ENCODE measurements around the gene IL13. TPM values are rescaled to one million over a fixed set of nuclear protein-coding genes. Genes with fewer than 3 reads are reported as not detected.
"Not testable (repeated sequence)": the region's sequence is repeated elsewhere in the genome, so short reads cannot be mapped to it uniquely, and the experiment has no call there.

Gene IL13
- total RNA-seq, result not detected
- polyA plus RNA-seq, result not detected
- long read RNA-seq, donor 1, result 0 reads
- long read RNA-seq, donor 2, result 0 reads
- long read RNA-seq, donor 3, result 0 reads
- long read RNA-seq, donor 4, result 0 reads

DNA sequence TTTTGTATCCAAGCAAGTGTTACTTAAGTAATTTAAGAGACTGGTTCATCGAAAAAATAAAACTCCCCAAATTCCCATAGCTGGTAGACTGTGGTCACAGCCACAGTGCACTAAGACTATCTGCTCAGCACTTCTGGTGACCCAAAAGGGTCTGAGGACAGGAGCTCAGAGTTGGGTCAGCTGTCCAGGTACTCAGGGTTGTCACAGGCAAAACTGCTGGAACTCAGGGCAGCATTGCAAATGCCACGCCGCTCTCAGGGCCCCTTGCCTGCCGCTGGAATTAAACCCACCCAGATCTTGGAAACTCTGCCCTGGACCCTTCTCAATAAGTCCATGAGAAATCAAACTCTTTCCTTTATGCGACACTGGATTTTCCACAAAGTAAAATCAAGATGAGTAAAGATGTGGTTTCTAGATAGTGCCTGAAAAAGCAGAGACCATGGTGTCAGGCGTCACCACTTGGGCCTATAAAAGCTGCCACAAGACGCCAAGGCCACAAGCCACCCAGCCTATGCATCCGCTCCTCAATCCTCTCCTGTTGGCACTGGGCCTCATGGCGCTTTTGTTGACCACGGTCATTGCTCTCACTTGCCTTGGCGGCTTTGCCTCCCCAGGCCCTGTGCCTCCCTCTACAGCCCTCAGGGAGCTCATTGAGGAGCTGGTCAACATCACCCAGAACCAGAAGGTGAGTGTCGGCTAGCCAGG lies at the start of gene IL13:
Gene IL13, plus strand, starts transcription at position 498 of the 705 bp plus-strand sequence. Its CDS starts 14 bp downstream, at position 512.
- no peaks in the 10 kb centered on the region for H3K27me3 ChIP-seq (ENCODE audit: control insufficient read depth, insufficient read depth)
- no peaks in the 10 kb centered on the region for H3K9me3 ChIP-seq (ENCODE audit: control insufficient read depth, low read length)
- DNase-seq, result no peak
- no peak within 1 kb of the TSS for H3K4me3 ChIP-seq (ENCODE audit: low read length)
- intact Hi-C loops (cut with DNase I), result no loop called here
- ATAC-seq, result no peak
- WGBS, result 97% methylated on average over 12 of the region's 12 CpGs
- no peak within 1 kb of the TSS for H3K27ac ChIP-seq (ENCODE audit: low read length)
- no peaks in the 10 kb centered on the region for H3K4me1 ChIP-seq (ENCODE audit: control insufficient read depth, insufficient read depth, low read length)

DNA sequence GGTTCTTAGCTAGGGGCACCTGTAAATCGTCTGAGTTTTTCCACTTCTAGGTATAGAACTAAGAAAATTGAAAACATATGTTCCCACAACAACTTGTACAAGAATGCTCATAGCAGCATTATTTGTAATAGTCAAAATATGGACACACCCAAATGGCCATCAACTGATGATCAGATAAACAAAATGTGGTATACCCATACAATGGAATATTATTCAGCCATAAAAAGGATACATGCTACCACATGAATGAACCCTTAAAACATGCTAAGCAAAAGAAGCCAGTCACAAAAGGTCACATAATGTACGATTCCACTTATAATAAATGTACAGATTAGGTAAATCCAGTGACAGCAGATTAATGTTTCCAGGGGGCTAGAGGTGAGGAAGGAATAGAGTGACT lies 46.0 kb upstream of the IL13 start:
- intact Hi-C loops (cut with DNase I), result no loop called here
- Histone ChIP-seq H3K27me3 (ENCODE audit: control insufficient read depth, insufficient read depth) (no peaks in the 10 kb centered on the region), H3K4me3 (ENCODE audit: low read length) (no peak overlapping the region), H3K9me3 (ENCODE audit: control insufficient read depth, low read length) (no peaks in the 10 kb centered on the region), H3K27ac (ENCODE audit: low read length) (no peak overlapping the region), H3K4me1 (ENCODE audit: control insufficient read depth, insufficient read depth, low read length) (no peaks in the 10 kb centered on the region)
- ATAC-seq, result no peak
- no peak for DNase-seq
- 100% methylated on average over 2 of the region's 2 CpGs for WGBS

DNA sequence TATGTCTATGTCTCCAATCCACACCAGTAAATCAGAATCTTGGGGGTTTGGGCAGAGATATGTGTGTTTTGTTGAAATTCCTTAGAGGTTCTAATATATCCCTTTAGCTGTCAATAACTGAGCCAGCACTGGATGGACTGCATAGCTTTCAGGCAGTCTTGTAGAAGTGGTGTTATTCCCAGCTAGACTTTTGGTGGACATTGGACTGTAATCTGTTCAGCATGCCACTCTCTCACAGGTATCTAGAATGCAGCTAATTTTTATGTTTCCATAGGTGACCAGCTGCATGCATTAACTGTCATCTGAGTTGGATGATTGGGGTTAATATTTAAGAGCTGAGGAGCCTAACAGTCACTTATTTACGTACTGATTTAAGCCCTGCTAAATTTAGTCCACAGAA lies 45.1 kb upstream of the IL13 start:
- Histone ChIP-seq H3K9me3 (ENCODE audit: control insufficient read depth, low read length) (no peaks in the 10 kb centered on the region), H3K27ac (ENCODE audit: low read length) (no peak overlapping the region), H3K4me1 (ENCODE audit: control insufficient read depth, insufficient read depth, low read length) (no peaks in the 10 kb centered on the region), H3K27me3 (ENCODE audit: control insufficient read depth, insufficient read depth) (no peaks in the 10 kb centered on the region), H3K4me3 (ENCODE audit: low read length) (no peak overlapping the region)
- intact Hi-C loops (cut with DNase I), result no loop called here
- WGBS, result 85% methylated on average over 1 of the region's 1 CpG
- ATAC-seq, result no peak
- DNase-seq, result no peak

DNA sequence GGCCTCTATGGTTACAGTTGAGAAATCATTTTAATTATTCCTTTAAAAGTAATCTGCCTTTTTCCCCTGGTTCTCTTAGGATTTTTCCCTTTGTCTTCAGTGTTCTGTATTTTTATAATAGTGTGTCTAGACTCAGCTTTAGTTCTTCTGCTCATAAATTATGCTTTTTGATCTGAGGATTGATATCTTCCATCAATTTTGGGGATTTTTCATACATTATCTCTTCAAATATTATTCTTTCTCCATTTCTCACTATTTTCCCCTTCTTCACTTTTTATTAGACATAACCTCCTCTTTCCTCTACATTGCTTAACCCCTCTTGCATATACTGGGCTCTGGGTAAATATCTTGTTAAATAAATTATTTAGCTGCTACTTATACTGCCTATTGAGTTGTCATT lies 36.3 kb upstream of the IL13 start:
- ATAC-seq (no peak), DNase-seq (no peak)
- no peak overlapping the region for H3K4me3 ChIP-seq (ENCODE audit: low read length)
- H3K27ac ChIP-seq (ENCODE audit: low read length), result no peak overlapping the region
- H3K9me3 ChIP-seq (ENCODE audit: control insufficient read depth, low read length), result no peaks in the 10 kb centered on the region
- H3K4me1 ChIP-seq (ENCODE audit: control insufficient read depth, insufficient read depth, low read length), result no peaks in the 10 kb centered on the region
- H3K27me3 ChIP-seq (ENCODE audit: control insufficient read depth, insufficient read depth), result no peaks in the 10 kb centered on the region
- intact Hi-C loops (cut with DNase I), result no loop called here

DNA sequence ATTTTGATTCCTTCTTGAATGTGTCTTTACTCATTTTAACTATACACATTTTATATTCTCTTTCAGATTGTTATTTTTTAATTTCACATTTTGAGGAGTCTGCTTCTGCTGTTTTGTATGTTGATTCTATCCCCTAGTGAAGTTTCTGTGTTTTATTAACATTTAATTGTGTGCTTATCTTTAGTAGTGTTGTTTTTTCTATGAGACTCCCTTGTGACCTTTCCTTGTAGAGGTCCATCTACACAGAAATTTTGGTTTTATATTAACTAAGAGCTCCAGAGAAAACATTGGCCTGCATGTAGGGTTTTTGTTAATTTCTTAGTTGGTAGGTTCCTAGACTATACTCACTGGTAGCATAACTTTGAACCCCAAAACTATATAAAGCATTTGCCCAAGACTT lies 35.4 kb upstream of the IL13 start:
- Histone ChIP-seq H3K9me3 (ENCODE audit: control insufficient read depth, low read length) (no peaks in the 10 kb centered on the region), H3K4me3 (ENCODE audit: low read length) (no peak overlapping the region), H3K27me3 (ENCODE audit: control insufficient read depth, insufficient read depth) (no peaks in the 10 kb centered on the region), H3K4me1 (ENCODE audit: control insufficient read depth, insufficient read depth, low read length) (no peaks in the 10 kb centered on the region), H3K27ac (ENCODE audit: low read length) (no peak overlapping the region)
- intact Hi-C loops (cut with DNase I), result no loop called here
- ATAC-seq (no peak), DNase-seq (no peak)

DNA sequence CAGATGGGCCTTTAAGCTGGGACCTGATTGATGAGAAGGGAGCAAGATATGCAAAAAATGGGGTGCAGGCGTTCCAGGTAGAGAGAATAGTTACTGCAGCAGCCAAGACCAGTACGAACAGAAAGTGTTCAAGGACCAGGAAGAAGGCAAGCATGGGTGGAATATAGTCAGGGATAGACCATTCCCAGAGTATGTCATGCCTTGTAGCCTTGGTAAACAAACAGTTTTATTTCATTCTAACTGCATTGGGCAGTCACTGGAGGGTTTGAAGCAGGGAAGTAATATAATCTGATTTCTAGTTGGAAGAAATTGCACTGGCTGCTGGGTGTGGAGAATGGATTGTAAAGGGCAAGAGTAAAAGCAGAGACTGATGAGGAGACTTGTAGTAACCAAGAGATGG lies 30.5 kb upstream of the IL13 start:
- ATAC-seq, result no peak
- H3K27ac ChIP-seq (ENCODE audit: low read length), result no peak overlapping the region
- DNase-seq, result no peak
- WGBS, result 96% methylated on average over 2 of the region's 2 CpGs
- H3K4me1 ChIP-seq (ENCODE audit: control insufficient read depth, insufficient read depth, low read length), result no peaks in the 10 kb centered on the region
- H3K4me3 ChIP-seq (ENCODE audit: low read length), result no peak overlapping the region
- H3K9me3 ChIP-seq (ENCODE audit: control insufficient read depth, low read length), result no peaks in the 10 kb centered on the region
- no peaks in the 10 kb centered on the region for H3K27me3 ChIP-seq (ENCODE audit: control insufficient read depth, insufficient read depth)
- intact Hi-C loops (cut with DNase I), result no loop called here

DNA sequence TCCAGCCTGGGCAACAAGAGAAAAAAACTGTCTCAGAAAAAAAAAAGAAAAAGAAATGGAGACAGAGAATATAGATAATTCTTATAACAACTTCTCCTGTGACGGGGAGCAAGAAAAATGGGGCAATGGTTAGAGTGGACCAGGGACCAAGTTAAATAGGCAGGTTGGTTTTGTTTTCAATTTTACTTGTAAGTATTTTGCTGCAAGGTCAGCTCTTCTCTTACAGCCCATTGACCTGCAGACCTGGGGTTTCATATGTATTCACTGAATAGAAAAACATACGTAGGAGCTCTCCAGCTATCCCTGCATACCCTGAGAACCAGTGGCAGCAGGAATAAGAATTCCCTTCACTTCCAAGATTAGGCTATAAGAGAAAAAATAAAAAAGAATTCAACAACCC lies 29.2 kb upstream of the IL13 start:
- no peak overlapping the region for H3K4me3 ChIP-seq (ENCODE audit: low read length)
- no peaks in the 10 kb centered on the region for H3K4me1 ChIP-seq (ENCODE audit: control insufficient read depth, insufficient read depth, low read length)
- H3K27ac ChIP-seq (ENCODE audit: low read length), result no peak overlapping the region
- intact Hi-C loops (cut with DNase I), result no loop called here
- DNase-seq (no peak), ATAC-seq (no peak)
- 97% methylated on average over 2 of the region's 2 CpGs for WGBS
- no peaks in the 10 kb centered on the region for H3K27me3 ChIP-seq (ENCODE audit: control insufficient read depth, insufficient read depth)
- no peaks in the 10 kb centered on the region for H3K9me3 ChIP-seq (ENCODE audit: control insufficient read depth, low read length)

DNA sequence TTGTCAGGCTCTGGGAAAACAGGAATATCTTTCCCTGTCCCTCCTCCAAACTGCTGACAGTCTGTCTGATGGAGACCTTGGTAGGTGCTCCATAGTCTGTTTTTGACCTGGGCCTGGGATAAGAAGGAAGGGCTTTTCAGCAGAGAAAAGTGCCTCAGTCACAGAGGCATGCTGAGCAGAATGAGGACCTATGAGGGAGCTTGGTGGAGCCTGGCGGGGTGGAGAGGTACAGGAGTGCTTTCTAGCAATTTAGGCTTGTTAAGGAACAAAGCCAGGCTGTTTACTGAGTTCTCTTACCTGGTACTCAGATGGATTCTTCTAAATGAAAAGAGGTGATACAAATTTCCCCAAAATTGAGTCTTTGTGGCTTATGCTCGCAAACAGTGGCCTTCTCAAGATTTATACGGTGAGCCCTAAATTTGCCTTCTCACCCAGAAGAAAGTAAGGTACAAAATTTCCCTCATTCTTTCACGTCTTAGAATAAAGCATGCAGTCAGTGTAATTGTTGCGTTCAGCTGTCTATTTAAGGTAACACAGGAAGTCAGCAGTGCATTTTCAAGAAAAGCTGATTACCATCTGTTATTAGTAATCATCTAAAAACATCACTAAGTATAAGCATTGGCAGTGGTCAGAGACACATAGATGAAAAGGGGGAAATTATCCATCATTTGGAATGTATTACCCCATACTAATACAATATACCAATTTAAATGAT lies 28.6 kb upstream of the IL13 start:
- no peaks in the 10 kb centered on the region for H3K9me3 ChIP-seq (ENCODE audit: control insufficient read depth, low read length)
- intact Hi-C loops (cut with DNase I), result no loop called here
- no peak for DNase-seq
- 77% methylated on average over 5 of the region's 5 CpGs for WGBS
- ATAC-seq, result no peak
- no peak overlapping the region for H3K27ac ChIP-seq (ENCODE audit: low read length)
- no peaks in the 10 kb centered on the region for H3K4me1 ChIP-seq (ENCODE audit: control insufficient read depth, insufficient read depth, low read length)
- no peak overlapping the region for H3K4me3 ChIP-seq (ENCODE audit: low read length)
- H3K27me3 ChIP-seq (ENCODE audit: control insufficient read depth, insufficient read depth), result no peaks in the 10 kb centered on the region

DNA sequence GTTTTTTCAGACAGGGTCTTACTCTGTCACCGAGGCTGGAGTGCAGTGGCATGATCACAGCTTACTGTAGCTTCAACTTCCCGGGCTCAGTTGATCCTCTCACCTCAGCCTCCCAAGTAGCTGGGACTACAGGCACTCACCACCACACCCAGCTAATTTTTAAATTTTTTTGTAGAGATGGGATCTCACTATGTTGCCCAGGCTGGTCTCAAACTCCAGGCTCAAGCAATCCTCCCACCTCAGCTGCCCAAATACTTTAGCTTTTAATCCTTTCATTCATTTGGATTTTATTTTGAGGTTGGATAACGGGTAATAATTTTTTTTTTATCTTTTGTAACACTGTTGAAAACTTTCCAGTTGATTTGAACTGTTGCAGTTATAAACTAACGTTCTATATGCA lies 24.4 kb upstream of the IL13 start:
- 97% methylated on average over 4 of the region's 4 CpGs for WGBS
- intact Hi-C loops (cut with DNase I); DNase-seq; H3K4me1 ChIP-seq (ENCODE audit: control insufficient read depth, insufficient read depth, low read length); H3K4me3 ChIP-seq (ENCODE audit: low read length); H3K27ac ChIP-seq (ENCODE audit: low read length); H3K27me3 ChIP-seq (ENCODE audit: control insufficient read depth, insufficient read depth); H3K9me3 ChIP-seq (ENCODE audit: control insufficient read depth, low read length); ATAC-seq: not testable (repeated sequence)

DNA sequence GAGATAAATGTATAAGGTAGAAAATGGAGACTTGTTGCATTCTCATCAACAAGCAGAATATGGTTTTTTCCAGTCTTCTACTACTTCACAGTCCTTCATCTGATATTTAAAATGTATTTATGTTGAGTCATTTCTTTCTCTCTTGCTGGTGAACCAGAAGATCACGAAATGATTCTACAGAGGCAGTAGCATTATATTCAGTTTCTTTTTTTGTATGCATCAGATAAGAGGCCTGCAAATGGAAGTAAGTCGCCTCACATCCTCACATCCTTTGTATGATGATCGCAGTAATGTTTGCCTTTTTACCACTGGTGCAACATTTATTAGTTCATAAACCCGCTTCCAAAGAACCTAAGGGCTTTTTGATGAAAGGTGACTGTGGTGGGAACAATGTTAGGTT lies 22.1 kb upstream of the IL13 start:
- intact Hi-C loops (cut with DNase I), result no loop called here
- 93% methylated on average over 4 of the region's 4 CpGs for WGBS
- H3K27ac ChIP-seq (ENCODE audit: low read length), result no peak overlapping the region
- H3K9me3 ChIP-seq (ENCODE audit: control insufficient read depth, low read length), result no peaks in the 10 kb centered on the region
- H3K4me3 ChIP-seq (ENCODE audit: low read length), result no peak overlapping the region
- ATAC-seq (no peak), DNase-seq (no peak)
- no peaks in the 10 kb centered on the region for H3K4me1 ChIP-seq (ENCODE audit: control insufficient read depth, insufficient read depth, low read length)
- no peaks in the 10 kb centered on the region for H3K27me3 ChIP-seq (ENCODE audit: control insufficient read depth, insufficient read depth)

DNA sequence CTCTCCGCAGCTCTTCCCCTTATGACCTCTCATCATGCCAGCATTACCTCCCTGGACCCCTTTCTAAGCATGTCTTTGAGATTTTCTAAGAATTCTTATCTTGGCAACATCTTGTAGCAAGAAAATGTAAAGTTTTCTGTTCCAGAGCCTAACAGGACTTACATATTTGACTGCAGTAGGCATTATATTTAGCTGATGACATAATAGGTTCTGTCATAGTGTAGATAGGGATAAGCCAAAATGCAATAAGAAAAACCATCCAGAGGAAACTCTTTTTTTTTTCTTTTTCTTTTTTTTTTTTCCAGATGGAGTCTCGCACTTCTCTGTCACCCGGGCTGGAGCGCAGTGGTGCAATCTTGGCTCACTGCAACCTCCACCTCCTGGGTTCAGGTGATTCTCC lies 20.7 kb upstream of the IL13 start:
- 91% methylated on average over 4 of the region's 4 CpGs for whole genome bisulfite sequencing
- Histone ChIP-seq H3K27me3 (ENCODE audit: control insufficient read depth, insufficient read depth) (no peaks in the 10 kb centered on the region), H3K4me1 (ENCODE audit: control insufficient read depth, insufficient read depth, low read length) (no peaks in the 10 kb centered on the region), H3K27ac (ENCODE audit: low read length) (no peak overlapping the region), H3K9me3 (ENCODE audit: control insufficient read depth, low read length) (no peaks in the 10 kb centered on the region), H3K4me3 (ENCODE audit: low read length) (no peak overlapping the region)
- no peak for DNase-seq
- no peak for ATAC-seq
- intact Hi-C loops (cut with DNase I), result no loop called here
